Measurements from ENCODE around the gene ANKH.

Gene ANKH

DNA sequence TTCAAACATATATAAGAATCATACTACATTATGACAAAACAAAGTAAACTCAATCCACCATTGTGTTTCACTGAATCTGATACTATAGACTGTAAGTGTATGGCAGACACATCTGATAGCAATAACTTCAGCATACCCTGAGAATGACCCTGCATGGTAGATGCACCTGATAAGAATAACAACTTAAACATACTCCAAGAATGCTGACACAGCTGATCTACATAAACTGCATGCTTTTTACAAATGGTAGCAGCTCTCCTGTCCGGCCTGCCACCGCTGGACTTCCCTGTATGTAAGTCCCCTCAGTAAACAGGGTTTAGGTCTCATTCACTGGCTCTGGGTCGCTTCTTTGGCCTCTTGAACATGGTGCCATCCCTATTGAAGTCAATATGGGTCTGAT, 100.4 kb downstream of the ANKH start:
- no peak overlapping the region for H3K4me3 ChIP-seq (replicated peaks; ENCODE audit: low read depth, low read length)
- no peak for DNase-seq (ENCODE audit: extremely low read depth, low read depth)
- TF ChIP-seq, protein P1, sequence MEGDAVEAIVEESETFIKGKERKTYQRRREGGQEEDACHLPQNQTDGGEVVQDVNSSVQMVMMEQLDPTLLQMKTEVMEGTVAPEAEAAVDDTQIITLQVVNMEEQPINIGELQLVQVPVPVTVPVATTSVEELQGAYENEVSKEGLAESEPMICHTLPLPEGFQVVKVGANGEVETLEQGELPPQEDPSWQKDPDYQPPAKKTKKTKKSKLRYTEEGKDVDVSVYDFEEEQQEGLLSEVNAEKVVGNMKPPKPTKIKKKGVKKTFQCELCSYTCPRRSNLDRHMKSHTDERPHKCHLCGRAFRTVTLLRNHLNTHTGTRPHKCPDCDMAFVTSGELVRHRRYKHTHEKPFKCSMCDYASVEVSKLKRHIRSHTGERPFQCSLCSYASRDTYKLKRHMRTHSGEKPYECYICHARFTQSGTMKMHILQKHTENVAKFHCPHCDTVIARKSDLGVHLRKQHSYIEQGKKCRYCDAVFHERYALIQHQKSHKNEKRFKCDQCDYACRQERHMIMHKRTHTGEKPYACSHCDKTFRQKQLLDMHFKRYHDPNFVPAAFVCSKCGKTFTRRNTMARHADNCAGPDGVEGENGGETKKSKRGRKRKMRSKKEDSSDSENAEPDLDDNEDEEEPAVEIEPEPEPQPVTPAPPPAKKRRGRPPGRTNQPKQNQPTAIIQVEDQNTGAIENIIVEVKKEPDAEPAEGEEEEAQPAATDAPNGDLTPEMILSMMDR (IDR thresholded peaks at IDR 0.05; ENCODE audit: low read depth, low read length, missing control alignments): no peak

GRCh38 chr5:14768508-14769365, 102.8 kb downstream of the ANKH start:
- H3K4me3 ChIP-seq (replicated peaks; ENCODE audit: low read depth, low read length): no peak overlapping the region
- TF ChIP-seq, protein P1 (IDR thresholded peaks at IDR 0.05; ENCODE audit: low read depth, low read length, missing control alignments): no peak
- DNase-seq (ENCODE audit: extremely low read depth, low read depth): no peak

DNA sequence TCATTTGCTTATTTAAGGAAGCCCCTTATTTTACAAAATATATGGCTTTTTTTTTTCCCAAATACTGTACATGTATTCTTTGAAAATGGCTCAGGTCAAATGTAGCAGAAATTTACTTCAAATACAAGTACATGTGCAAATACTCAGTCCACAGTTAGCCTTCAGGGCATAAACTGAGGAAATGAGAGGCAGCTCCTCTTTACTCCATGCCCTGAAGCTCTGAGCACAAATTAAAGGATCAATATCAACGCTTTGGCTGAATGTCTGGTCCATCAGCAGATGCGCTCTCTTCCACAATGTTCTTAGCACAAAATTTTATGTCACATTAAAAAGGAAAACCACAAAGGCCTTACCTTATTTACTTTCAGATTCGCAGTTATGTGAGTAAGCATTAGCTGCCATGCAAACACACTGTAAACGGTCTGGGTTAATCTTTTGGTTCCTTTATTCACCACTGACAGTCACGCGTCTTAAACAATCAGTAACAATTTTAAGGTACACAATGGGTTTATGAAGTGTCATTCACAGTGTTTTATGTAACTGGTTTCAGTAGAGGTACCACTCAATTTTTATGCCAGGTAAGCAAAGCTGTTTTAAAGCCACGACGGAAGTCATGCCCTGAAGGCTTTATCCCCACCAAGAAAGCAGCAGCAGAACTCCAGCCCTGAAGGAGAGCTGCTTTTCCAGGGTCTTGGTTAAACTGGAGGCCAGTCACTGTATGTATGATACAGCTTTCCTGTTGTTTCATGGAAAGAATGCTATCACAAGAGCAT, 103.7 kb downstream of the ANKH start:
- H3K4me3 ChIP-seq (replicated peaks; ENCODE audit: low read depth, low read length): no peak overlapping the region
- TF ChIP-seq, protein P1 (IDR thresholded peaks at IDR 0.05; ENCODE audit: low read depth, low read length, missing control alignments): no peak
- no peak for DNase-seq (ENCODE audit: extremely low read depth, low read depth)

GRCh38 chr5:14767053-14767452, 104.5 kb downstream of the ANKH start:
- DNase-seq (ENCODE audit: extremely low read depth, low read depth): no peak
- TF ChIP-seq, protein P1 (IDR thresholded peaks at IDR 0.05; ENCODE audit: low read depth, low read length, missing control alignments): no peak
- no peak overlapping the region for H3K4me3 ChIP-seq (replicated peaks; ENCODE audit: low read depth, low read length)

DNA sequence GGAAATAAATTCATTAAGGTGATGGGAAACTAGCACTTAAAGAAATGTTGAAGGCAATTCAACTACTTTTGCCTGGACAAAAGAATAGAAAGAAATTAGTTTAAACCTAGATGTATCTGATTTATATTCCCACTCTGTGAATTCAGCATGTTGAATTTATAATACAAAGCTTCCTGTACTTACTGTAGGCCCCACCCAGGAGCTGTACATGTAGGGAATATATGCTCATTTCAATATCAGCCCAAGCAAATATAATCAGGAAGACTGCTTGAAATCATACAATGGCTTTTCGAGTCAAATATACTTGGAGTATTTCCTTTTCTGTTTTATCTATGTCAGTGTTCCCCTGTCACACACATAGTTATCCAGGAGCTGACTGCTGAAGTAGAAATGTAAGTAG, 105.0 kb downstream of the ANKH start:
- no peak overlapping the region for H3K4me3 ChIP-seq (replicated peaks; ENCODE audit: low read depth, low read length)
- TF ChIP-seq, protein P1 (IDR thresholded peaks at IDR 0.05; ENCODE audit: low read depth, low read length, missing control alignments): no peak
- no peak for DNase-seq (ENCODE audit: extremely low read depth, low read depth)

DNA sequence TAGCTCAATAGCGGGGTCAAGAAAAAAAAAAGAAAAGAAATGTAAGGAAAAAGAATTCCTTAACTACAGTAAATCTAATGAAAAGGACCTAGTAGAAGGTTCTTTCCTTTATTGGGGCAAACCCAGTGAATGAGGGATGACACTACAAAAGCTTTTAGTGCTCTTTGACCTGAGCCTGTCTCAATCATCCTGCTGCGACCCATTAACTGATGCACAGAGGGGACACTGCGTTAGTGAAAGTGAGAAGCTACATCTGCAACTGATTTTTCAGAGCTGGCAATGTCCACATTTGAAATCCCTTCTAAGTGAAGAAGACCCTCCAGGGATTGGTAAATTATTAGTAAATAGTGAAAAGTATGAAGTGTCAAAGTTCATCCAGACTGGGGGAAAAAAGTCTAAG, 106.0 kb downstream of the ANKH start:
- DNase-seq (ENCODE audit: extremely low read depth, low read depth): no peak
- TF ChIP-seq, protein P1 (IDR thresholded peaks at IDR 0.05; ENCODE audit: low read depth, low read length, missing control alignments): no peak
- H3K4me3 ChIP-seq (replicated peaks; ENCODE audit: low read depth, low read length): no peak overlapping the region

Data from HFF-Myc (cell line).